ENCODE data around the gene SETX. TPM values are rescaled to one million over a fixed set of nuclear protein-coding genes. Genes with fewer than 3 reads are reported as not detected.

Gene SETX
- total RNA-seq, 1 donor from 2014 or later = 47.2 TPM

DNA sequence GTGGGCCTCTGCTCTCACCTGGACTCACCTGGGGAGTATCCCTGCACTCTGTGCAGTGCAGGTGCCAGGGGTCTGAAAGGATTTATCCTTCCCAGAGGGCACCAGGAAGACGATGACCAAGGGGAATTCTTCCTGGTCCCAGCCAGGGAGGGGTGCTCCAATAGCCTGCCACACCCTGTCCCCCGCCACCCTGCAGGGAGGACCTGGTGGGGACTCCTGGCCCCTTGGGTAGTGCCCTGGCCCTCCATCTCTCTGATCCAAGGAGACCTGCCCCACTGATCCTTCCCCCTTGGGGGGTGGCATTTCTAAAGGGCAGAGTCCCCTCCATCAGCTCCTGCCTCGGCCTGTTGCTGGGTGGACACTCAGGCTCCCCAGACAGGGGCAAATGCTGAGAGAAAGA is 122.3 kb downstream of the SETX start:
- peaks cover 22% of the 10 kb centered on the region for H3K27me3 Mint-ChIP-seq
- H3K4me3 Mint-ChIP-seq (ENCODE audit: low read depth) = no peak overlapping the region
- no peaks in the 10 kb centered on the region for H3K36me3 Mint-ChIP-seq (ENCODE audit: insufficient read depth)
- no peak for DNase-seq (ENCODE audit: low spot score, unreplicated experiment)
- TF ChIP-seq, protein P1, sequence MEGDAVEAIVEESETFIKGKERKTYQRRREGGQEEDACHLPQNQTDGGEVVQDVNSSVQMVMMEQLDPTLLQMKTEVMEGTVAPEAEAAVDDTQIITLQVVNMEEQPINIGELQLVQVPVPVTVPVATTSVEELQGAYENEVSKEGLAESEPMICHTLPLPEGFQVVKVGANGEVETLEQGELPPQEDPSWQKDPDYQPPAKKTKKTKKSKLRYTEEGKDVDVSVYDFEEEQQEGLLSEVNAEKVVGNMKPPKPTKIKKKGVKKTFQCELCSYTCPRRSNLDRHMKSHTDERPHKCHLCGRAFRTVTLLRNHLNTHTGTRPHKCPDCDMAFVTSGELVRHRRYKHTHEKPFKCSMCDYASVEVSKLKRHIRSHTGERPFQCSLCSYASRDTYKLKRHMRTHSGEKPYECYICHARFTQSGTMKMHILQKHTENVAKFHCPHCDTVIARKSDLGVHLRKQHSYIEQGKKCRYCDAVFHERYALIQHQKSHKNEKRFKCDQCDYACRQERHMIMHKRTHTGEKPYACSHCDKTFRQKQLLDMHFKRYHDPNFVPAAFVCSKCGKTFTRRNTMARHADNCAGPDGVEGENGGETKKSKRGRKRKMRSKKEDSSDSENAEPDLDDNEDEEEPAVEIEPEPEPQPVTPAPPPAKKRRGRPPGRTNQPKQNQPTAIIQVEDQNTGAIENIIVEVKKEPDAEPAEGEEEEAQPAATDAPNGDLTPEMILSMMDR (IDR thresholded peaks at IDR 0.05; ENCODE audit: unreplicated experiment) = no peak
- no peaks in the 10 kb centered on the region for H3K4me1 Mint-ChIP-seq (ENCODE audit: low read depth)
- H3K9me3 Mint-ChIP-seq (ENCODE audit: low read depth) = no peaks in the 10 kb centered on the region
- no peak overlapping the region for H3K27ac Mint-ChIP-seq

DNA sequence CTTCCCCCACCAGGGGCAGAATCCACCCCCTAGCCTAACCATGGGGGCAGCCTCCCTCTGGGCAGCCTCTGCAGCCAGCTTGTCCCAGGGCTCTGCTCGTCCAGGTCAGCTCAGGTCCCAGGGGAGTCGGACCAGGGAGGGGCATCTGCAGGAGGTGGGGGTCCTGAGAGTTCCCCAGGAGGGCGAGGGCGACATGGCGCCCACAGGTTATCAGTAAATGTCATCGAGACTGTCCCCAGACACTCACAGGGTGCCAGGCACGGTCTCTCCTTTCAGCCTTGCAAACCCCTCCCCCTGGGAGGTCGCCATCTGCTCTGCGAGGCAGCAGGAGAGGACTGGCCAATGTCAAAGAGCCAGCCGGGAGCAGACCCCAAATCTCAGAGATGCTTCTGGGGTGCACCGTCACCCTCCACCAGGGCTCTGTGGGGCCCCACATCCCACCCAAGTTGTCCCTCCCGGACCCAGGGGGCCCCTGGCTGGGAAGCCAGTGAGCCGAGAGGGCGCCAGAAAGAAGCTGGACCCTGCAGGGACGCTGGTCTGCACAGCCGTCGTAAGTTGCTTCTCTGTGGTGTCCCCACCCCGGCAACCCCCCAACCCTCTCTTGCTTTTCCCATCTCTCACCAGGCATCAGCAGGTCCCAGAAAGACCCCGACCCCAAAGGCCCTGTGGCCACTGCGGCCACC is 123.6 kb downstream of the SETX start:
- H3K27ac Mint-ChIP-seq = no peak overlapping the region
- H3K36me3 Mint-ChIP-seq (ENCODE audit: insufficient read depth) = no peaks in the 10 kb centered on the region
- TF ChIP-seq, protein P1 (IDR thresholded peaks at IDR 0.05; ENCODE audit: unreplicated experiment) = no peak
- H3K9me3 Mint-ChIP-seq (ENCODE audit: low read depth) = no peaks in the 10 kb centered on the region
- no peak overlapping the region for H3K4me3 Mint-ChIP-seq (ENCODE audit: low read depth)
- no peaks in the 10 kb centered on the region for H3K4me1 Mint-ChIP-seq (ENCODE audit: low read depth)
- DNase-seq (ENCODE audit: low spot score, unreplicated experiment) = no peak
- peaks cover 17% of the 10 kb centered on the region for H3K27me3 Mint-ChIP-seq

DNA sequence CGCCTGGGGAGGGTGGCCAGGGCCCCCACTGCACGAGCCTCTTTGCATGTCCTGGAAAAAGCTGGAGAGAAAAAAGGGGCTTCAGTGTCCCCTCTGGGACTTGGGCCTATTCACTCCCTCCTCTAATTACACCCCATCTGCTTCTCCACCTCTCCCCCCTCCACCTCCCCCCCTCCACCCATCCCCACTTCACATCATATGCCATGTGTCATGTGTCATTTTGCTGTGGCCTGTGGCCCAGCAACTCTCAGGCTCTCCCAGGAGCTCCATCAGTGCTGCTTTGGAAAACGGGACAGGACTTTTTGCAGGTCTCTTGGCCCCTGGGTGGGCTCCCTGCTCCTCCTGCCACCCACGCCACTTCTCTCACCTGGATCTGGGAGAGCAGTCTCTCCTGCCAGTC is 124.2 kb downstream of the SETX start:
- peaks cover 22% of the 10 kb centered on the region for H3K27me3 Mint-ChIP-seq
- no peak overlapping the region for H3K27ac Mint-ChIP-seq
- no peaks in the 10 kb centered on the region for H3K9me3 Mint-ChIP-seq (ENCODE audit: low read depth)

DNA sequence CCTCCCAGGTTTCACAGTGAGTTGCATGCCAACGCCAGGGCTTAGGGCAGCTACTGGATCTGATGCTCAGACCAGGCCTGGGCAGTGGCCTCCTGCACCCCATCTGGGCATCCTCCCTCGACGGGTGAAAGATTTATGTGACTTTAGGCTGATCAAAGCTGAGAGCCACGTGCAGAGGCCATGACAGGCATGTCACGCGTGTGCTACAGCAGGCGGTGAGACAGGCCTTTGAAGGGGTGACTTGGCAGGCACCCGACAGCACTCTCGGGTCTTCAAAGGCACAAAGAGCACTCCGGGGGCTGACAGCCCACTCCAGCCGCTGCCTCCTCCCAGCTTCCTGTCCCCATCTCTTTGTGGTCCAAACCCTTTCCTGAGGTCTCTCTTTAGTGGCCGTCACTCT is 126.7 kb downstream of the SETX start:
- no peaks in the 10 kb centered on the region for H3K36me3 Mint-ChIP-seq (ENCODE audit: insufficient read depth)
- H3K9me3 Mint-ChIP-seq (ENCODE audit: low read depth) = no peaks in the 10 kb centered on the region
- TF ChIP-seq, protein P1 (IDR thresholded peaks at IDR 0.05; ENCODE audit: unreplicated experiment) = no peak
- no peak overlapping the region for H3K27ac Mint-ChIP-seq
- peaks cover 16% of the 10 kb centered on the region for H3K27me3 Mint-ChIP-seq
- H3K4me3 Mint-ChIP-seq (ENCODE audit: low read depth) = no peak overlapping the region
- DNase-seq (ENCODE audit: low spot score, unreplicated experiment) = no peak
- H3K4me1 Mint-ChIP-seq (ENCODE audit: low read depth) = no peaks in the 10 kb centered on the region

More for the DNA sequence above, 124.2 kb downstream of the SETX start:
- TF ChIP-seq, protein P1 (IDR thresholded peaks at IDR 0.05; ENCODE audit: unreplicated experiment) = no peak
- DNase-seq (ENCODE audit: low spot score, unreplicated experiment) = no peak
- Mint-ChIP-seq H3K4me3 (ENCODE audit: low read depth) (no peak overlapping the region), H3K4me1 (ENCODE audit: low read depth) (no peaks in the 10 kb centered on the region), H3K36me3 (ENCODE audit: insufficient read depth) (no peaks in the 10 kb centered on the region)

DNA sequence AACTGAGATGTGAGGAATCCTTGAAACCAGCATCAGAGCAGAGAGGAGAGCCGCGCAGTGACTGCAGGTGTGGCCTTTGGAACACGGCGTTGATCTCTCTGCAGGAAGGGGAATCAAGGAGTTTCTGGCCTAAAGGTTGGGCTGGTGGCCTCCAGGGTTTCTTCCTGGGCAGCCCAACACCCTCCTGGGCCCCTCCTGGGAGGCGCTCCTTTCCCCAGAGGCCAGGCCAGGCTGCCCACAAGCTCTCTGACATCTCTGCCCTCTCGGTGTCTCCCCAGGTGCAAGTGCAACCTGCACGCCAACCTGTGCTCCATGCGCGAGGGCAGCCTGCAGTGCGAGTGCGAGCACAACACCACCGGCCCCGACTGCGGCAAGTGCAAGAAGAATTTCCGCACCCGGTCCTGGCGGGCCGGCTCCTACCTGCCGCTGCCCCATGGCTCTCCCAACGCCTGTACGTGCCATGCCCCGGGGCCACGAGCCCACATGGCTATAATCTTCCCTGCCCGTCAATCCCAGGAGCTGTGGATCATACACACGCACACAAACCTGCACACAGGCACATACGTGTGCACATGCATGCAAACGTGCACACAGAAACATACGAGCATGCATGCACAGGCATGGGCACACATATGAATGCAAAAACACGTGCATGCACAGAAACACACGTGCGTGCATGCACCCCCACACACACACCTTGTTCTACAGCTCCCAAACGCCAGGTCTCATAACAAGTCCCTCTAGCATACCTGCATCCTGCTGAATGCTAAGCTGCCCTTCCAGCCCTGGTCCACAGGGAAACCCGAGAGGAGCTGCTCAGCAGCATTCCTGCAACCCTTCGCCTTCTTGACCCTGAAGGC is 128.0 kb downstream of the SETX start:
- no peaks in the 10 kb centered on the region for H3K36me3 Mint-ChIP-seq (ENCODE audit: insufficient read depth)
- H3K9me3 Mint-ChIP-seq (ENCODE audit: low read depth) = no peaks in the 10 kb centered on the region
- no peak overlapping the region for H3K27ac Mint-ChIP-seq
- TF ChIP-seq, protein P1 (IDR thresholded peaks at IDR 0.05; ENCODE audit: unreplicated experiment) = no peak
- H3K4me1 Mint-ChIP-seq (ENCODE audit: low read depth) = no peaks in the 10 kb centered on the region
- peaks cover 21% of the 10 kb centered on the region for H3K27me3 Mint-ChIP-seq
- no peak for DNase-seq (ENCODE audit: low spot score, unreplicated experiment)
- H3K4me3 Mint-ChIP-seq (ENCODE audit: low read depth) = no peak overlapping the region
